ENCODE data around the gene LCN6.

- TF ChIP-seq ZNF274 (IDR thresholded peaks at IDR 0.05; ENCODE audit: low read depth, low read length) (no peak), SUZ12 (IDR thresholded peaks at IDR 0.05; ENCODE audit: extremely low read depth, insufficient read depth, insufficient read length) (no peak)
Measured at GRCh38 chr9:136707011-136707410, 41.3 kb downstream of the LCN6 start.

Measured in NT2/D1 (cell line).